Transverse colon (tissue), 4 donors: ENCODE data around the gene CHSY3.

ENCODE experiments used
- EP300 ChIP-seq: sonication (generic); formaldehyde crosslinking; IDR thresholded peaks from one replicate; pipeline ENCODE4 v1.6.1; 2017; ENCODE audit warnings: antibody characterized with exemption, low read depth
- POLR2A ChIP-seq: fragments of 450-650 bp; IDR thresholded peaks from one replicate; pipeline ENCODE4 v1.6.1; 2016; ENCODE audit warnings: antibody characterized with exemption, mild to moderate bottlenecking, moderate library complexity
- POLR2AphosphoS5 ChIP-seq, 3 donors: sonication (generic); formaldehyde crosslinking; IDR thresholded peaks; one replicate each; pipeline ENCODE4 v1.6.1; 2016; ENCODE audit warnings: antibody characterized with exemption in 3 of 3
- TF ChIP-seq, protein P1 (sequence below), 5 experiments: fragments of 200-600 bp in 3 of 5; fragments of 450-650 bp in 2 of 5; sonication (generic) in 3 of 5; IDR thresholded peaks; 1 replicate in 2 of 5; 2 replicates in 3 of 5; pipeline ENCODE4 v1.5.1; 2016 to 2017; ENCODE audit warnings: antibody characterized with exemption in 5 of 5, inconsistent platforms in 3 of 5, mild to moderate bottlenecking in 2 of 5, moderate library complexity in 1 of 5

DNA sequence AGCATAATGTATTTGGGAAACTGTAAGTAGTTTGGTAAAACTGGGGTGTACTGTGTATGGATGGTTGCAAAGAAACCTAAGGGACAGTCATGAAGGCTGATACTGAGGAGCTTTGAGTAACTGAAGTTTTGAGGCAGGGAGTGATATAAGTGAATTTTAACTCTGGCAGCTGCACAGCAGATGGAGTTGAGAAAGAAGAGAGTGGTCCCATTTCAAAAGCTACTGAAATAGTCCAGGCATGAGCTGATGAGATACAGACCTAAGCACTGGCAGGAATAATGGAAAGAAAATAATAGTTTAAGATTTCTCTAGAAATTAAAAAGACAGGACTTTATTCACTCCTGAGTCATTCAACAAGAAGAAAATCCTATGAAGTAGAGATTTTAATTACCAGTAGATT lies 232.0 kb downstream of the CHSY3 start:
- TF ChIP-seq, protein P1, sequence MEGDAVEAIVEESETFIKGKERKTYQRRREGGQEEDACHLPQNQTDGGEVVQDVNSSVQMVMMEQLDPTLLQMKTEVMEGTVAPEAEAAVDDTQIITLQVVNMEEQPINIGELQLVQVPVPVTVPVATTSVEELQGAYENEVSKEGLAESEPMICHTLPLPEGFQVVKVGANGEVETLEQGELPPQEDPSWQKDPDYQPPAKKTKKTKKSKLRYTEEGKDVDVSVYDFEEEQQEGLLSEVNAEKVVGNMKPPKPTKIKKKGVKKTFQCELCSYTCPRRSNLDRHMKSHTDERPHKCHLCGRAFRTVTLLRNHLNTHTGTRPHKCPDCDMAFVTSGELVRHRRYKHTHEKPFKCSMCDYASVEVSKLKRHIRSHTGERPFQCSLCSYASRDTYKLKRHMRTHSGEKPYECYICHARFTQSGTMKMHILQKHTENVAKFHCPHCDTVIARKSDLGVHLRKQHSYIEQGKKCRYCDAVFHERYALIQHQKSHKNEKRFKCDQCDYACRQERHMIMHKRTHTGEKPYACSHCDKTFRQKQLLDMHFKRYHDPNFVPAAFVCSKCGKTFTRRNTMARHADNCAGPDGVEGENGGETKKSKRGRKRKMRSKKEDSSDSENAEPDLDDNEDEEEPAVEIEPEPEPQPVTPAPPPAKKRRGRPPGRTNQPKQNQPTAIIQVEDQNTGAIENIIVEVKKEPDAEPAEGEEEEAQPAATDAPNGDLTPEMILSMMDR (IDR thresholded peaks at IDR 0.05): no peak
- TF ChIP-seq POLR2A (no peak), POLR2AphosphoS5 (IDR thresholded peaks at IDR 0.05) (no peak), EP300 (no peak)
